ENCODE results near the gene IQCK.

- no peak for TF ChIP-seq CTCF (IDR thresholded peaks at IDR 0.05)
- TF ChIP-seq POLR2AphosphoS5 (IDR thresholded peaks at IDR 0.05) = no peak
- no peak for TF ChIP-seq POLR2A (IDR thresholded peaks at IDR 0.05)
These were observed 28.7 kb upstream of the IQCK start for GRCh38 chr16:19689342-19689741.

Data from upper lobe of left lung (tissue), 4 donors.